ENCODE data around the gene GEMIN7.
A peak's percentile ranks its signal among the peaks of the same experiment; 100 is the strongest.

The GEMIN7 gene

GRCh38 chr19:45070861-45071544 lies 8.1 kb upstream of the GEMIN7 start:
- no peak overlapping the region for H3K4me3 ChIP-seq (ENCODE audit: low read depth, low read length)
- TF ChIP-seq CTCF (IDR thresholded peaks at IDR 0.05; ENCODE audit: insufficient read depth, low read depth, low read length, missing control alignments): no peak
- DNase-seq (ENCODE audit: low read depth): no peak

- H3K4me3 ChIP-seq (ENCODE audit: low read depth, low read length): no peak overlapping the region
- TF ChIP-seq CTCF (IDR thresholded peaks at IDR 0.05; ENCODE audit: insufficient read depth, low read depth, low read length, missing control alignments): no peak
- DNase-seq (ENCODE audit: low read depth): no peak
These were observed 7.5 kb upstream of the GEMIN7 start for GRCh38 chr19:45071545-45071938.

GRCh38 chr19:45071969-45072790 lies 6.9 kb upstream of the GEMIN7 start:
- TF ChIP-seq CTCF (IDR thresholded peaks at IDR 0.05; ENCODE audit: insufficient read depth, low read depth, low read length, missing control alignments): no peak
- H3K4me3 ChIP-seq (ENCODE audit: low read depth, low read length): no peak overlapping the region
- DNase-seq (ENCODE audit: low read depth): no peak

- H3K4me3 ChIP-seq (ENCODE audit: low read depth, low read length): peak overlapping the region; percentile 97
- DNase-seq (ENCODE audit: low read depth): no peak
- no peak for TF ChIP-seq CTCF (IDR thresholded peaks at IDR 0.05; ENCODE audit: insufficient read depth, low read depth, low read length, missing control alignments)
These were observed 4.2 kb upstream of the GEMIN7 start for GRCh38 chr19:45074744-45075300.

GRCh38 chr19:45075301-45076028 lies 3.6 kb upstream of the GEMIN7 start:
- H3K4me3 ChIP-seq (ENCODE audit: low read depth, low read length): peak overlapping the region; percentile 97
- DNase-seq (ENCODE audit: low read depth): peak; percentile 95
- TF ChIP-seq CTCF (IDR thresholded peaks at IDR 0.05; ENCODE audit: insufficient read depth, low read depth, low read length, missing control alignments): no peak

- H3K4me3 ChIP-seq (ENCODE audit: low read depth, low read length): peak within 1 kb of the TSS; percentile 97
- DNase-seq (ENCODE audit: low read depth): peak; percentile 93
- no peak for TF ChIP-seq CTCF (IDR thresholded peaks at IDR 0.05; ENCODE audit: insufficient read depth, low read depth, low read length, missing control alignments)
These were observed 2.8 kb upstream of the GEMIN7 start, which contains the start of gene ZNF296 for GRCh38 chr19:45076029-45076850. TSS of gene ZNF296 (minus strand) at chr19:45076478. CDS start at chr19:45076373, 105 bp downstream.

Data from GM12865 (cell line).